HEK293 (cell line): Measurements from ENCODE around the gene DIS3L2.
"Not testable (repeated sequence)": the region's sequence is repeated elsewhere in the genome, so short reads cannot be mapped to it uniquely, and the experiment has no call there.

Experiments used
- CTCF ChIA-PET: fragments of 350-600 bp; formaldehyde crosslinking; extraction: SDS; loops from one replicate; lab custom pipeline; 2021; ENCODE audit warnings: antibody characterized with exemption; lab: Yijun Ruan, JAX
- POLR2A ChIA-PET: fragments of 300-600 bp; formaldehyde crosslinking; extraction: SDS; loops from one replicate; lab custom pipeline; 2020; ENCODE audit warnings: antibody characterized with exemption, inconsistent platforms; lab: Yijun Ruan, JAX
- H3K27ac ChIP-seq: fragments of 200-500 bp; sonication (Bioruptor generic); 2 replicates; pipeline ENCODE4 v1.5.1; 2014; ENCODE audit warnings: low read depth, low read length, control low read depth, inconsistent platforms; ENCODE audit errors: extremely low read depth
- H3K36me3 ChIP-seq, 2 experiments: fragments of 200-500 bp in 1 of 2; sonication (Bioruptor generic) in 1 of 2; 1 replicate in 1 of 2; 2 replicates in 1 of 2; pipeline ENCODE4 v1.5.1; 2014 to 2017; ENCODE audit warnings: inconsistent platforms in 2 of 2, low read length in 2 of 2; ENCODE audit not compliant: control insufficient read depth in 2 of 2, insufficient read depth in 1 of 2
- H3K4me1 ChIP-seq: fragments of 200-500 bp; sonication (Bioruptor generic); 2 replicates; pipeline ENCODE4 v1.5.1; 2014; ENCODE audit warnings: mild to moderate bottlenecking, low read length, inconsistent platforms; ENCODE audit not compliant: control insufficient read depth, insufficient read depth
- H3K4me3 ChIP-seq: 2 replicates; pipeline ENCODE4 v1.5.1; 2011; ENCODE audit warnings: low read depth, mild to moderate bottlenecking, control low read depth, low read length, moderate library complexity
- H3K9me3 ChIP-seq: fragments of 200-500 bp; sonication (Bioruptor generic); 2 replicates; pipeline ENCODE4 v1.5.1; 2014; ENCODE audit warnings: low read depth, low read length, inconsistent platforms; ENCODE audit not compliant: control insufficient read depth, insufficient read depth
- GLIS1 ChIP-seq: fragments of 450-650 bp; formaldehyde crosslinking; IDR thresholded peaks from 2 replicates; pipeline ENCODE4 v1.5.1; 2016; ENCODE audit warnings: missing biosample characterization, missing genetic modification characterization
- HOXD13 ChIP-seq: sonication (generic); formaldehyde crosslinking; IDR thresholded peaks from 2 replicates; pipeline ENCODE4 v1.8.0; 2022; ENCODE audit warnings: missing genetic modification reagents, borderline replicate concordance
- SP3 ChIP-seq: fragments of 450-650 bp; formaldehyde crosslinking; IDR thresholded peaks from 2 replicates; pipeline ENCODE4 v1.5.1; 2016; ENCODE audit warnings: missing biosample characterization, missing genetic modification characterization
- ZBTB8A ChIP-seq: fragments of 450-650 bp; formaldehyde crosslinking; IDR thresholded peaks from 2 replicates; pipeline ENCODE4 v1.5.1; 2016; ENCODE audit warnings: missing biosample characterization, missing genetic modification characterization
- ZNF221 ChIP-seq: fragments of 450-650 bp; formaldehyde crosslinking; IDR thresholded peaks from 2 replicates; pipeline ENCODE4 v1.5.1; 2017; ENCODE audit warnings: missing biosample characterization, missing genetic modification characterization, borderline replicate concordance
- ZNF341 ChIP-seq: fragments of 450-650 bp; formaldehyde crosslinking; IDR thresholded peaks from 2 replicates; pipeline ENCODE4; 2016; ENCODE audit warnings: low read depth, missing biosample characterization, missing genetic modification characterization
- ZNF521 ChIP-seq: fragments of 450-650 bp; formaldehyde crosslinking; IDR thresholded peaks from 2 replicates; pipeline ENCODE4 v1.5.1; 2017; ENCODE audit warnings: missing biosample characterization, mild to moderate bottlenecking, missing genetic modification characterization
- ZNF629 ChIP-seq: fragments of 450-650 bp; formaldehyde crosslinking; IDR thresholded peaks from 2 replicates; pipeline ENCODE4 v1.5.1; 2017; ENCODE audit warnings: missing biosample characterization, missing genetic modification characterization
- TF ChIP-seq, protein P1 (sequence below): fragments of 450-650 bp; IDR thresholded peaks from 2 replicates; pipeline ENCODE4 v1.5.1; 2018; ENCODE audit warnings: missing biosample characterization, missing genetic modification characterization
- TF ChIP-seq, protein P2 (sequence below): fragments of 450-650 bp; formaldehyde crosslinking; IDR thresholded peaks from 2 replicates; pipeline ENCODE4 v1.5.1; 2016; ENCODE audit warnings: missing biosample characterization, missing genetic modification characterization
- TF ChIP-seq, protein P3 (sequence below): fragments of 450-650 bp; formaldehyde crosslinking; IDR thresholded peaks from 2 replicates; pipeline ENCODE4 v1.5.1; 2016; ENCODE audit warnings: missing biosample characterization, missing genetic modification characterization
- TF ChIP-seq, protein P4 (sequence below): fragments of 450-650 bp; formaldehyde crosslinking; IDR thresholded peaks from 2 replicates; pipeline ENCODE4 v1.5.1; 2016; ENCODE audit warnings: missing biosample characterization, missing genetic modification characterization
- TF ChIP-seq, protein P5 (sequence below): fragments of 450-650 bp; formaldehyde crosslinking; IDR thresholded peaks from 2 replicates; pipeline ENCODE4 v1.5.1; 2016; ENCODE audit warnings: missing biosample characterization, missing genetic modification characterization
- TF ChIP-seq, protein P6 (sequence below): fragments of 450-650 bp; formaldehyde crosslinking; IDR thresholded peaks from 2 replicates; pipeline ENCODE4 v1.5.1; 2016; ENCODE audit warnings: missing biosample characterization, missing genetic modification characterization
- TF ChIP-seq, protein P7 (sequence below): fragments of 450-650 bp; formaldehyde crosslinking; IDR thresholded peaks from 2 replicates; pipeline ENCODE4 v1.5.1; 2016; ENCODE audit warnings: missing biosample characterization, missing genetic modification characterization

The DIS3L2 gene

DNA sequence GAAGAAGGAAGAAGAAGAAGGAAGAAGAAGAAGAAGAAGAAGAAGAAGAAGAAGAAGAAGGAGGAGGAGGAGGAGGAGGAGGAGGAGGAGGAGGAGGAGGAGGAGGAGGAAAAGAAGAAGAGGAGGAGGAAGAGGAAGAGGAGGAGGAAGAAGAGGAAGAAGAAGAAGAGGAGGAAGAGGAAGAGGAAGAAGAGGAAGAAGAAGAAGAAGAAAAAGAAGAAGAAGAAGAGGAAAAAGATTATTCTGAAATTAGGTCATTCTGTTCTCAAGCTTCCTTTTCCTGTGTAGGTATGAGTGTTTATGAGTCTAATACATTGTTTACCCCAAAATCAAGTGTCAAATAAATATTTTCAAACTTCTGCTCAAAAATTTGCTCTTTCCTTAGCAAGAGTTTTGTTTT is 423.5 kb downstream of the DIS3L2 start:
- H3K27ac ChIP-seq, H3K4me1 ChIP-seq, H3K36me3 ChIP-seq, H3K9me3 ChIP-seq, H3K4me3 ChIP-seq, POLR2A ChIA-PET: not testable (repeated sequence)
- CTCF ChIA-PET = interaction anchor here (0.6 to 2.2 kb wide), 5 partner anchors 9 to 589 kb away, joined by 3 to 6 read pairs (median 4); no protein-coding TSS in a partner anchor
- TF ChIP-seq, protein P1, sequence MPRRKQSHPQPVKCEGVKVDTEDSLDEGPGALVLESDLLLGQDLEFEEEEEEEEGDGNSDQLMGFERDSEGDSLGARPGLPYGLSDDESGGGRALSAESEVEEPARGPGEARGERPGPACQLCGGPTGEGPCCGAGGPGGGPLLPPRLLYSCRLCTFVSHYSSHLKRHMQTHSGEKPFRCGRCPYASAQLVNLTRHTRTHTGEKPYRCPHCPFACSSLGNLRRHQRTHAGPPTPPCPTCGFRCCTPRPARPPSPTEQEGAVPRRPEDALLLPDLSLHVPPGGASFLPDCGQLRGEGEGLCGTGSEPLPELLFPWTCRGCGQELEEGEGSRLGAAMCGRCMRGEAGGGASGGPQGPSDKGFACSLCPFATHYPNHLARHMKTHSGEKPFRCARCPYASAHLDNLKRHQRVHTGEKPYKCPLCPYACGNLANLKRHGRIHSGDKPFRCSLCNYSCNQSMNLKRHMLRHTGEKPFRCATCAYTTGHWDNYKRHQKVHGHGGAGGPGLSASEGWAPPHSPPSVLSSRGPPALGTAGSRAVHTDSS (tag by site-specific recombination) = peak; percentile 93

DNA sequence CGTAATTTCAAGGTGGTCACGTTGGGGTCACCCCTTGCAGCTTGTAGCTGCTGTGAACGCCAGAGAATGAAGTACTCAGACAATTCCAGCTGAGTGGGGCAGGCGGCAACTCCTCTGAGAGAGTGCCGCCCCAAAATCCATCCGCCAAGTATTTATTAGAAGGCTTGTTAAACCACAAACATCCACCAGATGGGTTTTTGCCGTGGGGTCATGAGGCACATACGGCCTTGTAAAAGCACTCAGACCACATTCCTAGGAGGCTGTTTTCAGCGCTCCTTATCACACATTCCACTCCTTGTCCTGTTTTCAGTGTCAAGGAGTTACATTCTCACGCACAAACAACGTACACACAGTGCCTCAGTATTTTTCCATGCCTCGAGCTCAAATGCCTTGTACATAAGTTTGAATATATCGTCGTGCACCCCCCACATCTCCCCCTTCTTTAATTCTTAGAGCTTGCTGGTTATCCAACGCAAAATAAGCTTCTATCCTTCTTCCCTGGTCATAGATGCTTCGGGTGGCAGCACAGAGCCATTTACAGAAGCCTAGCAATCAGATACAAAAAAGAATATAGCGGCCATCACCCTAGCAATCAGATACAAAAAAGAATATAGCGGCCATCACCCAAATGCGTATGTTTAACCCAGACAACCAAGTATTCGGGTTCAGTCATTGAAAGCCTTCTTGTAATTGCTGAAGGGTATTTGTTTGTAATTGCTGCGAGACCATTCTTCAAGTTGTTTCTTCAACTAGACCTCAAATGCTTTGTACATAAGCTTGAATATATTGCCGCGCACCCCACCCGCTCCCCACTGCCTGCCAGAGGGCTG is 424.4 kb downstream of the DIS3L2 start:
- ChIA-PET CTCF (interaction anchor here (0.6 to 2.2 kb wide), 6 partner anchors 10 to 589 kb away, joined by 3 to 6 read pairs (median 4); no protein-coding TSS in a partner anchor), POLR2A (no interaction called here)
- H3K4me3 ChIP-seq = no peak overlapping the region
- no peaks in the 10 kb centered on the region for H3K9me3 ChIP-seq
- H3K36me3 ChIP-seq = no peaks in the 10 kb centered on the region
- no peak overlapping the region for H3K27ac ChIP-seq
- no peaks in the 10 kb centered on the region for H3K4me1 ChIP-seq
- TF ChIP-seq, protein P2, sequence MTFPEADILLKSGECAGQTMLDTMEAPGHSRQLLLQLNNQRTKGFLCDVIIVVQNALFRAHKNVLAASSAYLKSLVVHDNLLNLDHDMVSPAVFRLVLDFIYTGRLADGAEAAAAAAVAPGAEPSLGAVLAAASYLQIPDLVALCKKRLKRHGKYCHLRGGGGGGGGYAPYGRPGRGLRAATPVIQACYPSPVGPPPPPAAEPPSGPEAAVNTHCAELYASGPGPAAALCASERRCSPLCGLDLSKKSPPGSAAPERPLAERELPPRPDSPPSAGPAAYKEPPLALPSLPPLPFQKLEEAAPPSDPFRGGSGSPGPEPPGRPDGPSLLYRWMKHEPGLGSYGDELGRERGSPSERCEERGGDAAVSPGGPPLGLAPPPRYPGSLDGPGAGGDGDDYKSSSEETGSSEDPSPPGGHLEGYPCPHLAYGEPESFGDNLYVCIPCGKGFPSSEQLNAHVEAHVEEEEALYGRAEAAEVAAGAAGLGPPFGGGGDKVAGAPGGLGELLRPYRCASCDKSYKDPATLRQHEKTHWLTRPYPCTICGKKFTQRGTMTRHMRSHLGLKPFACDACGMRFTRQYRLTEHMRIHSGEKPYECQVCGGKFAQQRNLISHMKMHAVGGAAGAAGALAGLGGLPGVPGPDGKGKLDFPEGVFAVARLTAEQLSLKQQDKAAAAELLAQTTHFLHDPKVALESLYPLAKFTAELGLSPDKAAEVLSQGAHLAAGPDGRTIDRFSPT (tag by site-specific recombination) = no peak
- TF ChIP-seq HOXD13 (CRISPR knock-in tag) (0 out of 2 replicates have a peak, but pooled peaks have one; percentile 51), ZNF629 (tag by site-specific recombination) (no peak), ZBTB8A (tag by site-specific recombination) (no peak), ZNF221 (no peak), ZNF521 (tag by site-specific recombination) (no peak), GLIS1 (tag by site-specific recombination) (peak; percentile 27; the same call in 1 of the 2 replicates), ZNF341 (tag by site-specific recombination) (no peak), SP3 (tag by site-specific recombination) (no peak)
- TF ChIP-seq, protein P3, sequence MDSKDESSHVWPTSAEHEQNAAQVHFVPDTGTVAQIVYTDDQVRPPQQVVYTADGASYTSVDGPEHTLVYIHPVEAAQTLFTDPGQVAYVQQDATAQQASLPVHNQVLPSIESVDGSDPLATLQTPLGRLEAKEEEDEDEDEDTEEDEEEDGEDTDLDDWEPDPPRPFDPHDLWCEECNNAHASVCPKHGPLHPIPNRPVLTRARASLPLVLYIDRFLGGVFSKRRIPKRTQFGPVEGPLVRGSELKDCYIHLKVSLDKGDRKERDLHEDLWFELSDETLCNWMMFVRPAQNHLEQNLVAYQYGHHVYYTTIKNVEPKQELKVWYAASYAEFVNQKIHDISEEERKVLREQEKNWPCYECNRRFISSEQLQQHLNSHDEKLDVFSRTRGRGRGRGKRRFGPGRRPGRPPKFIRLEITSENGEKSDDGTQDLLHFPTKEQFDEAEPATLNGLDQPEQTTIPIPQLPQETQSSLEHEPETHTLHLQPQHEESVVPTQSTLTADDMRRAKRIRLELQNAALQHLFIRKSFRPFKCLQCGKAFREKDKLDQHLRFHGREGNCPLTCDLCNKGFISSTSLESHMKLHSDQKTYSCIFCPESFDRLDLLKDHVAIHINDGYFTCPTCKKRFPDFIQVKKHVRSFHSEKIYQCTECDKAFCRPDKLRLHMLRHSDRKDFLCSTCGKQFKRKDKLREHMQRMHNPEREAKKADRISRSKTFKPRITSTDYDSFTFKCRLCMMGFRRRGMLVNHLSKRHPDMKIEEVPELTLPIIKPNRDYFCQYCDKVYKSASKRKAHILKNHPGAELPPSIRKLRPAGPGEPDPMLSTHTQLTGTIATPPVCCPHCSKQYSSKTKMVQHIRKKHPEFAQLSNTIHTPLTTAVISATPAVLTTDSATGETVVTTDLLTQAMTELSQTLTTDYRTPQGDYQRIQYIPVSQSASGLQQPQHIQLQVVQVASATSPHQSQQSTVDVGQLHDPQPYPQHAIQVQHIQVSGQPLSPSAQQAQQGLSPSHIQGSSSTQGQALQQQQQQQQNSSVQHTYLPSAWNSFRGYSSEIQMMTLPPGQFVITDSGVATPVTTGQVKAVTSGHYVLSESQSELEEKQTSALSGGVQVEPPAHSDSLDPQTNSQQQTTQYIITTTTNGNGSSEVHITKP = 0 out of 2 replicates have a peak, but pooled peaks have one; percentile 17
- TF ChIP-seq, protein P4, sequence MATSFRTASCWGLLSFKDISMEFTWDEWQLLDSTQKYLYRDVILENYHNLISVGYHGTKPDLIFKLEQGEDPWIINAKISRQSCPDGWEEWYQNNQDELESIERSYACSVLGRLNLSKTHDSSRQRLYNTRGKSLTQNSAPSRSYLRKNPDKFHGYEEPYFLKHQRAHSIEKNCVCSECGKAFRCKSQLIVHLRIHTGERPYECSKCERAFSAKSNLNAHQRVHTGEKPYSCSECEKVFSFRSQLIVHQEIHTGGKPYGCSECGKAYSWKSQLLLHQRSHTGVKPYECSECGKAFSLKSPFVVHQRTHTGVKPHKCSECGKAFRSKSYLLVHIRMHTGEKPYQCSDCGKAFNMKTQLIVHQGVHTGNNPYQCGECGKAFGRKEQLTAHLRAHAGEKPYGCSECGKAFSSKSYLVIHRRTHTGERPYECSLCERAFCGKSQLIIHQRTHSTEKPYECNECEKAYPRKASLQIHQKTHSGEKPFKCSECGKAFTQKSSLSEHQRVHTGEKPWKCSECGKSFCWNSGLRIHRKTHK (tag by site-specific recombination) = no peak
- TF ChIP-seq, protein P5, sequence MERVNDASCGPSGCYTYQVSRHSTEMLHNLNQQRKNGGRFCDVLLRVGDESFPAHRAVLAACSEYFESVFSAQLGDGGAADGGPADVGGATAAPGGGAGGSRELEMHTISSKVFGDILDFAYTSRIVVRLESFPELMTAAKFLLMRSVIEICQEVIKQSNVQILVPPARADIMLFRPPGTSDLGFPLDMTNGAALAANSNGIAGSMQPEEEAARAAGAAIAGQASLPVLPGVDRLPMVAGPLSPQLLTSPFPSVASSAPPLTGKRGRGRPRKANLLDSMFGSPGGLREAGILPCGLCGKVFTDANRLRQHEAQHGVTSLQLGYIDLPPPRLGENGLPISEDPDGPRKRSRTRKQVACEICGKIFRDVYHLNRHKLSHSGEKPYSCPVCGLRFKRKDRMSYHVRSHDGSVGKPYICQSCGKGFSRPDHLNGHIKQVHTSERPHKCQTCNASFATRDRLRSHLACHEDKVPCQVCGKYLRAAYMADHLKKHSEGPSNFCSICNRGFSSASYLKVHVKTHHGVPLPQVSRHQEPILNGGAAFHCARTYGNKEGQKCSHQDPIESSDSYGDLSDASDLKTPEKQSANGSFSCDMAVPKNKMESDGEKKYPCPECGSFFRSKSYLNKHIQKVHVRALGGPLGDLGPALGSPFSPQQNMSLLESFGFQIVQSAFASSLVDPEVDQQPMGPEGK (tag by site-specific recombination) = no peak
- TF ChIP-seq, protein P6, sequence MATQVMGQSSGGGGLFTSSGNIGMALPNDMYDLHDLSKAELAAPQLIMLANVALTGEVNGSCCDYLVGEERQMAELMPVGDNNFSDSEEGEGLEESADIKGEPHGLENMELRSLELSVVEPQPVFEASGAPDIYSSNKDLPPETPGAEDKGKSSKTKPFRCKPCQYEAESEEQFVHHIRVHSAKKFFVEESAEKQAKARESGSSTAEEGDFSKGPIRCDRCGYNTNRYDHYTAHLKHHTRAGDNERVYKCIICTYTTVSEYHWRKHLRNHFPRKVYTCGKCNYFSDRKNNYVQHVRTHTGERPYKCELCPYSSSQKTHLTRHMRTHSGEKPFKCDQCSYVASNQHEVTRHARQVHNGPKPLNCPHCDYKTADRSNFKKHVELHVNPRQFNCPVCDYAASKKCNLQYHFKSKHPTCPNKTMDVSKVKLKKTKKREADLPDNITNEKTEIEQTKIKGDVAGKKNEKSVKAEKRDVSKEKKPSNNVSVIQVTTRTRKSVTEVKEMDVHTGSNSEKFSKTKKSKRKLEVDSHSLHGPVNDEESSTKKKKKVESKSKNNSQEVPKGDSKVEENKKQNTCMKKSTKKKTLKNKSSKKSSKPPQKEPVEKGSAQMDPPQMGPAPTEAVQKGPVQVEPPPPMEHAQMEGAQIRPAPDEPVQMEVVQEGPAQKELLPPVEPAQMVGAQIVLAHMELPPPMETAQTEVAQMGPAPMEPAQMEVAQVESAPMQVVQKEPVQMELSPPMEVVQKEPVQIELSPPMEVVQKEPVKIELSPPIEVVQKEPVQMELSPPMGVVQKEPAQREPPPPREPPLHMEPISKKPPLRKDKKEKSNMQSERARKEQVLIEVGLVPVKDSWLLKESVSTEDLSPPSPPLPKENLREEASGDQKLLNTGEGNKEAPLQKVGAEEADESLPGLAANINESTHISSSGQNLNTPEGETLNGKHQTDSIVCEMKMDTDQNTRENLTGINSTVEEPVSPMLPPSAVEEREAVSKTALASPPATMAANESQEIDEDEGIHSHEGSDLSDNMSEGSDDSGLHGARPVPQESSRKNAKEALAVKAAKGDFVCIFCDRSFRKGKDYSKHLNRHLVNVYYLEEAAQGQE (tag by site-specific recombination) = no peak
- TF ChIP-seq, protein P7, sequence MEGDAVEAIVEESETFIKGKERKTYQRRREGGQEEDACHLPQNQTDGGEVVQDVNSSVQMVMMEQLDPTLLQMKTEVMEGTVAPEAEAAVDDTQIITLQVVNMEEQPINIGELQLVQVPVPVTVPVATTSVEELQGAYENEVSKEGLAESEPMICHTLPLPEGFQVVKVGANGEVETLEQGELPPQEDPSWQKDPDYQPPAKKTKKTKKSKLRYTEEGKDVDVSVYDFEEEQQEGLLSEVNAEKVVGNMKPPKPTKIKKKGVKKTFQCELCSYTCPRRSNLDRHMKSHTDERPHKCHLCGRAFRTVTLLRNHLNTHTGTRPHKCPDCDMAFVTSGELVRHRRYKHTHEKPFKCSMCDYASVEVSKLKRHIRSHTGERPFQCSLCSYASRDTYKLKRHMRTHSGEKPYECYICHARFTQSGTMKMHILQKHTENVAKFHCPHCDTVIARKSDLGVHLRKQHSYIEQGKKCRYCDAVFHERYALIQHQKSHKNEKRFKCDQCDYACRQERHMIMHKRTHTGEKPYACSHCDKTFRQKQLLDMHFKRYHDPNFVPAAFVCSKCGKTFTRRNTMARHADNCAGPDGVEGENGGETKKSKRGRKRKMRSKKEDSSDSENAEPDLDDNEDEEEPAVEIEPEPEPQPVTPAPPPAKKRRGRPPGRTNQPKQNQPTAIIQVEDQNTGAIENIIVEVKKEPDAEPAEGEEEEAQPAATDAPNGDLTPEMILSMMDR (tag by site-specific recombination) = no peak
